Measurements from ENCODE around the gene SLC34A3.

The SLC34A3 gene

GRCh38 chr9:137230705-137231371 is at the start of gene SLC34A3:
SLC34A3 (plus strand) TSS chr9:137230901; CDS start chr9:137231703, 802 bp downstream.
- no peaks in the 10 kb centered on the region for H3K36me3 ChIP-seq (ENCODE audit: control insufficient read depth, insufficient read depth, low read length, severe bottlenecking)
- peaks cover 30% of the 10 kb centered on the region for H3K27me3 ChIP-seq (replicated peaks; ENCODE audit: control insufficient read depth, insufficient read depth, low read length)
- no peak within 1 kb of the TSS for H3K4me3 ChIP-seq (ENCODE audit: low read length)
- H3K9me3 ChIP-seq (ENCODE audit: control insufficient read depth, low read length), result no peaks in the 10 kb centered on the region
- no peak for DNase-seq (ENCODE audit: low read depth)
- peaks cover 5% of the 10 kb centered on the region for H3K4me1 ChIP-seq (ENCODE audit: control insufficient read depth, insufficient read depth, low read length)
- H3K9ac ChIP-seq (ENCODE audit: low read length), result no peak within 1 kb of the TSS

GRCh38 chr9:137181680-137182079 is 49.0 kb upstream of the SLC34A3 start:
- Histone ChIP-seq H3K36me3 (ENCODE audit: control insufficient read depth, insufficient read depth, low read length, severe bottlenecking) (peaks cover 71% of the 10 kb centered on the region), H3K9me3 (ENCODE audit: control insufficient read depth, low read length) (no peaks in the 10 kb centered on the region), H3K4me1 (ENCODE audit: control insufficient read depth, insufficient read depth, low read length) (peaks cover 13% of the 10 kb centered on the region), H3K4me3 (ENCODE audit: low read length) (no peak overlapping the region), H3K27me3 (replicated peaks; ENCODE audit: control insufficient read depth, insufficient read depth, low read length) (no peaks in the 10 kb centered on the region), H3K9ac (ENCODE audit: low read length) (no peak overlapping the region)
- no peak for DNase-seq (ENCODE audit: low read depth)

GRCh38 chr9:137182836-137183235 is 47.9 kb upstream of the SLC34A3 start:
- H3K4me1 ChIP-seq (ENCODE audit: control insufficient read depth, insufficient read depth, low read length), result peaks cover 25% of the 10 kb centered on the region
- DNase-seq (ENCODE audit: low read depth), result no peak
- H3K4me3 ChIP-seq (ENCODE audit: low read length), result no peak overlapping the region
- H3K9ac ChIP-seq (ENCODE audit: low read length), result no peak overlapping the region
- no peaks in the 10 kb centered on the region for H3K27me3 ChIP-seq (replicated peaks; ENCODE audit: control insufficient read depth, insufficient read depth, low read length)
- no peaks in the 10 kb centered on the region for H3K9me3 ChIP-seq (ENCODE audit: control insufficient read depth, low read length)
- peaks cover 62% of the 10 kb centered on the region for H3K36me3 ChIP-seq (ENCODE audit: control insufficient read depth, insufficient read depth, low read length, severe bottlenecking)

GRCh38 chr9:137183980-137184595 is 46.6 kb upstream of the SLC34A3 start:
- no peak for DNase-seq (ENCODE audit: low read depth)
- Histone ChIP-seq H3K4me1 (ENCODE audit: control insufficient read depth, insufficient read depth, low read length) (peaks cover 19% of the 10 kb centered on the region), H3K27me3 (replicated peaks; ENCODE audit: control insufficient read depth, insufficient read depth, low read length) (no peaks in the 10 kb centered on the region)

GRCh38 chr9:137184881-137185660 is 45.6 kb upstream of the SLC34A3 start:
- no peak overlapping the region for H3K9ac ChIP-seq (ENCODE audit: low read length)
- H3K36me3 ChIP-seq (ENCODE audit: control insufficient read depth, insufficient read depth, low read length, severe bottlenecking), result peaks cover 55% of the 10 kb centered on the region

More at GRCh38 chr9:137183980-137184595, 46.6 kb upstream of the SLC34A3 start:
- Histone ChIP-seq H3K9me3 (ENCODE audit: control insufficient read depth, low read length) (no peaks in the 10 kb centered on the region), H3K4me3 (ENCODE audit: low read length) (no peak overlapping the region), H3K9ac (ENCODE audit: low read length) (no peak overlapping the region), H3K36me3 (ENCODE audit: control insufficient read depth, insufficient read depth, low read length, severe bottlenecking) (peaks cover 61% of the 10 kb centered on the region)

GRCh38 chr9:137185921-137186320 is 44.8 kb upstream of the SLC34A3 start:
- Histone ChIP-seq H3K9ac (ENCODE audit: low read length) (no peak overlapping the region), H3K4me3 (ENCODE audit: low read length) (no peak overlapping the region), H3K36me3 (ENCODE audit: control insufficient read depth, insufficient read depth, low read length, severe bottlenecking) (peaks cover 55% of the 10 kb centered on the region), H3K4me1 (ENCODE audit: control insufficient read depth, insufficient read depth, low read length) (peaks cover 31% of the 10 kb centered on the region), H3K9me3 (ENCODE audit: control insufficient read depth, low read length) (no peaks in the 10 kb centered on the region), H3K27me3 (replicated peaks; ENCODE audit: control insufficient read depth, insufficient read depth, low read length) (no peaks in the 10 kb centered on the region)
- no peak for DNase-seq (ENCODE audit: low read depth)

More at GRCh38 chr9:137184881-137185660, 45.6 kb upstream of the SLC34A3 start:
- peaks cover 29% of the 10 kb centered on the region for H3K4me1 ChIP-seq (ENCODE audit: control insufficient read depth, insufficient read depth, low read length)
- H3K4me3 ChIP-seq (ENCODE audit: low read length), result no peak overlapping the region
- H3K9me3 ChIP-seq (ENCODE audit: control insufficient read depth, low read length), result no peaks in the 10 kb centered on the region
- DNase-seq (ENCODE audit: low read depth), result no peak
- no peaks in the 10 kb centered on the region for H3K27me3 ChIP-seq (replicated peaks; ENCODE audit: control insufficient read depth, insufficient read depth, low read length)

GRCh38 chr9:137186385-137186784 is 44.3 kb upstream of the SLC34A3 start:
- Histone ChIP-seq H3K4me1 (ENCODE audit: control insufficient read depth, insufficient read depth, low read length) (peaks cover 31% of the 10 kb centered on the region), H3K4me3 (ENCODE audit: low read length) (no peak overlapping the region), H3K9ac (ENCODE audit: low read length) (no peak overlapping the region), H3K27me3 (replicated peaks; ENCODE audit: control insufficient read depth, insufficient read depth, low read length) (no peaks in the 10 kb centered on the region), H3K36me3 (ENCODE audit: control insufficient read depth, insufficient read depth, low read length, severe bottlenecking) (peaks cover 55% of the 10 kb centered on the region), H3K9me3 (ENCODE audit: control insufficient read depth, low read length) (no peaks in the 10 kb centered on the region)
- DNase-seq (ENCODE audit: low read depth), result no peak

GRCh38 chr9:137187386-137187785 is 43.3 kb upstream of the SLC34A3 start:
- H3K9ac ChIP-seq (ENCODE audit: low read length), result peak overlapping the region; percentile 99
- DNase-seq (ENCODE audit: low read depth), result no peak
- peaks cover 56% of the 10 kb centered on the region for H3K36me3 ChIP-seq (ENCODE audit: control insufficient read depth, insufficient read depth, low read length, severe bottlenecking)
- no peaks in the 10 kb centered on the region for H3K9me3 ChIP-seq (ENCODE audit: control insufficient read depth, low read length)
- H3K4me1 ChIP-seq (ENCODE audit: control insufficient read depth, insufficient read depth, low read length), result peaks cover 31% of the 10 kb centered on the region
- H3K27me3 ChIP-seq (replicated peaks; ENCODE audit: control insufficient read depth, insufficient read depth, low read length), result no peaks in the 10 kb centered on the region
- H3K4me3 ChIP-seq (ENCODE audit: low read length), result peak overlapping the region; percentile 99

- Histone ChIP-seq H3K4me3 (ENCODE audit: low read length) (peak overlapping the region; percentile 99), H3K27me3 (replicated peaks; ENCODE audit: control insufficient read depth, insufficient read depth, low read length) (no peaks in the 10 kb centered on the region), H3K9ac (ENCODE audit: low read length) (peak overlapping the region; percentile 99), H3K36me3 (ENCODE audit: control insufficient read depth, insufficient read depth, low read length, severe bottlenecking) (peaks cover 49% of the 10 kb centered on the region), H3K9me3 (ENCODE audit: control insufficient read depth, low read length) (no peaks in the 10 kb centered on the region), H3K4me1 (ENCODE audit: control insufficient read depth, insufficient read depth, low read length) (peaks cover 31% of the 10 kb centered on the region)
- no peak for DNase-seq (ENCODE audit: low read depth)
These were observed 42.6 kb upstream of the SLC34A3 start for GRCh38 chr9:137188086-137188489.

GRCh38 chr9:137188490-137189296 is 42.0 kb upstream of the SLC34A3 start, which contains the start of the genes ANAPC2 and SSNA1:
ANAPC2 (minus strand) TSS chr9:137188560; CDS start chr9:137188532, 28 bp downstream.
SSNA1 (plus strand) TSS chr9:137188676; CDS start chr9:137188727, 51 bp downstream.
- peak; percentile 96 for DNase-seq (ENCODE audit: low read depth)
- Histone ChIP-seq H3K36me3 (ENCODE audit: control insufficient read depth, insufficient read depth, low read length, severe bottlenecking) (peaks cover 43% of the 10 kb centered on the region), H3K4me3 (ENCODE audit: low read length) (peak within 1 kb of the TSS; percentile 99), H3K4me1 (ENCODE audit: control insufficient read depth, insufficient read depth, low read length) (peaks cover 31% of the 10 kb centered on the region), H3K9ac (ENCODE audit: low read length) (peak within 1 kb of the TSS; percentile 99), H3K27me3 (replicated peaks; ENCODE audit: control insufficient read depth, insufficient read depth, low read length) (no peaks in the 10 kb centered on the region), H3K9me3 (ENCODE audit: control insufficient read depth, low read length) (no peaks in the 10 kb centered on the region)
